HEK293T (cell line): Measurements from ENCODE around the gene ZFC3H1.

Experiments used
- CTCF ChIA-PET: fragments of 350-600 bp; formaldehyde crosslinking; extraction: SDS; loops from one replicate; lab custom pipeline; 2021; ENCODE audit warnings: antibody characterized with exemption, inconsistent platforms; lab: Yijun Ruan, JAX
- POLR2A ChIA-PET: fragments of 350-600 bp; formaldehyde crosslinking; extraction: SDS; loops from one replicate; lab custom pipeline; 2020; ENCODE audit warnings: antibody characterized with exemption, inconsistent platforms; lab: Yijun Ruan, JAX
- DNase-seq: peaks from one replicate; pipeline ENCODE4 v3.0.0; 2012; ENCODE audit warnings: mixed read lengths; ENCODE audit errors: extremely low spot score
- ARNT ChIP-seq: fragments of 450-650 bp; IDR thresholded peaks from 2 replicates; pipeline ENCODE4 v1.6.1; 2017; ENCODE audit warnings: mild to moderate bottlenecking
- BHLHE40 ChIP-seq: fragments of 450-650 bp; IDR thresholded peaks from 2 replicates; pipeline ENCODE4 v1.6.1; 2016; ENCODE audit warnings: mild to moderate bottlenecking, moderate library complexity, borderline replicate concordance
- CTBP1 ChIP-seq: fragments of 450-650 bp; IDR thresholded peaks from 2 replicates; pipeline ENCODE4 v1.6.1; 2016; ENCODE audit warnings: borderline replicate concordance
- ELF4 ChIP-seq: fragments of 450-650 bp; IDR thresholded peaks from 2 replicates; pipeline ENCODE4 v1.6.1; 2017; ENCODE audit warnings: antibody characterized with exemption
- FOXA1 ChIP-seq: fragments of 450-650 bp; IDR thresholded peaks from 2 replicates; pipeline ENCODE4 v1.6.1; 2016; ENCODE audit warnings: mild to moderate bottlenecking
- FOXK2 ChIP-seq: fragments of 450-650 bp; IDR thresholded peaks from 2 replicates; pipeline ENCODE4 v1.6.1; 2016; ENCODE audit warnings: mild to moderate bottlenecking
- FOXM1 ChIP-seq: fragments of 450-650 bp; IDR thresholded peaks from 2 replicates; pipeline ENCODE4 v1.6.1; 2017; ENCODE audit warnings: mild to moderate bottlenecking, borderline replicate concordance
- HDGF ChIP-seq: fragments of 450-650 bp; IDR thresholded peaks from 2 replicates; pipeline ENCODE4 v1.6.1; 2017; ENCODE audit warnings: antibody characterized with exemption, borderline replicate concordance
- L3MBTL2 ChIP-seq: fragments of 450-650 bp; conservative IDR thresholded peaks from 2 replicates; pipeline ENCODE4 v1.6.1; 2016; ENCODE audit warnings: mild to moderate bottlenecking
- LEF1 ChIP-seq: fragments of 450-650 bp; IDR thresholded peaks from 2 replicates; pipeline ENCODE4 v1.6.1; 2017; ENCODE audit warnings: mild to moderate bottlenecking, borderline replicate concordance
- NFRKB ChIP-seq: fragments of 450-650 bp; IDR thresholded peaks from 2 replicates; pipeline ENCODE4 v1.6.1; 2016; ENCODE audit warnings: mild to moderate bottlenecking, moderate library complexity
- PKNOX1 ChIP-seq: fragments of 450-650 bp; IDR thresholded peaks from 2 replicates; pipeline ENCODE4 v1.6.1; 2016
- SP1 ChIP-seq: fragments of 450-650 bp; IDR thresholded peaks from 2 replicates; pipeline ENCODE4 v1.6.1; 2017
- SUZ12 ChIP-seq: fragments of 450-650 bp; IDR thresholded peaks from 2 replicates; pipeline ENCODE4 v1.6.1; 2016; ENCODE audit warnings: mild to moderate bottlenecking
- TARDBP ChIP-seq: fragments of 450-650 bp; IDR thresholded peaks from 2 replicates; pipeline ENCODE4 v1.6.1; 2016
- ZNF384 ChIP-seq: fragments of 450-650 bp; IDR thresholded peaks from 2 replicates; pipeline ENCODE4 v1.6.1; 2016

ZFC3H1 gene

DNA sequence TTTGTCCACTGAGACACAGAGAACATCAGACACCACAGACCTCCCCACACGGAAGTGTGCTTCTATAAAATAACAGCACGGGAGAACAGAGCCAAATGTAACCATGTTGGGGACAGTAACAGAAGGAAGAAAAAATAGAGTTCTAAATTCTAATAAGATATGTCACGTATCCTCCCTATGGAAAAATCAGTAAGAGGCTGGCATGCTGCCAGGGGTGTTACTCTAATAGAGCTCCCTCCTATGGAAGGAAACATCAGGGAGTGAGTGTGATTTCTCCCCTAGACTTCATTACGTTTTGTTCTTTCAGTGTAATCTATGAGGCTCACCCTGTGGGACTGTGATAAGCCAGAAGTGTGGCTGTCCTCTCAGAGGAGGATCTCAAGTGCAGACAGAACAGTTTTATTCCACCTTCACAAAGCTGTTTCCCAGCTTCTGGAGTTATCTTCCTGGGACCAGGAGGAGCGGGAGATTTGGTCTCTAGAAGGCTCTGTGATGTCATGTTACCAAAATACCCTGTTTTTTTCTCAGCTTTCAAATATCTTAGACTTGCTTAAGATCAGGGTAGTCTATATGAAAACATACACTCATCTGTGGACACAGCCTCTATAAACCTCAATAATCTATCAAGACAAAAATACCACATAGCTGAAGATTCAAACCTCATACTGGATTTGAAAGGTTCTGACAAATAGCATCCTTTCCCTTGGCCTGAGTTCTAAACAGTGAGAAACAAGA is 69.3 kb downstream of the ZFC3H1 start:
- ChIA-PET POLR2A (no interaction called here), CTCF (interaction anchor here (1.3 to 1.5 kb wide), 2 partner anchors 42 to 43 kb away, joined by 3 to 6 read pairs; no protein-coding TSS in a partner anchor)
- peak; percentile 18 for DNase-seq
- TF ChIP-seq SUZ12 (no peak), HDGF (no peak), SP1 (no peak), LEF1 (no peak), ELF4 (no peak), L3MBTL2 (no peak), ZNF384 (no peak), FOXA1 (no peak), BHLHE40 (no peak), TARDBP (no peak), FOXK2 (no peak), PKNOX1 (no peak), NFRKB (no peak), FOXM1 (no peak), ARNT (no peak), CTBP1 (no peak)

- TF ChIP-seq NFRKB (no peak), LEF1 (no peak), HDGF (no peak), FOXA1 (no peak), CTBP1 (no peak), PKNOX1 (no peak), SUZ12 (no peak), BHLHE40 (no peak), ARNT (no peak), FOXM1 (no peak), FOXK2 (no peak), ELF4 (no peak), ZNF384 (no peak)
- ChIA-PET CTCF (no interaction called here), POLR2A (no interaction called here)
- no peak for DNase-seq
Measured at GRCh38 chr12:71592841-71593240, 70.8 kb downstream of the ZFC3H1 start.

DNA sequence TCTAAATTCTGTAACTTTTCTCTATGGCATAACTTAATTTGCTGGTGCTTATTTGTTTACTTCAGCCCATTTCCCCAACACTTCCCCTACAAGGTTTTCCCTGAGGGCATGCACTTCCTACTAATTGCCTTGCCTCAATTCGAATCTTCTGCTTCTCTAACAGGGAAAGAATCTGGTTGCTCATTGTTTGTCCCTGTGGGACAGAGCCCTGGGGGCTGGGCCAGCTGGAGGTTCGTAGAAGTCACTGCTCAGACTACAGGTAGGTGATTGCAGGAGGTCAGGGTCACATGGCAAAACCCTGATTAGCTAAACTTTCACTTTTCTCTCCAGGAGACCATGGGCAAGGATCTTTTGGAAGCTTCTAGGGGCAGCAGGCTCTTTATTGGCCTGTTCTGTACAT is 72.0 kb downstream of the ZFC3H1 start:
- DNase-seq, result no peak
- TF ChIP-seq NFRKB, result no peak
- TF ChIP-seq FOXA1, result no peak
- no peak for TF ChIP-seq FOXM1
- TF ChIP-seq SP1, result no peak
- TF ChIP-seq ARNT, result no peak
- no peak for TF ChIP-seq CTBP1
- TF ChIP-seq FOXK2, result no peak
- no peak for TF ChIP-seq HDGF
- no peak for TF ChIP-seq ELF4
- TF ChIP-seq PKNOX1, result no peak
- no peak for TF ChIP-seq SUZ12
- TF ChIP-seq L3MBTL2, result no peak
- no peak for TF ChIP-seq LEF1
- no peak for TF ChIP-seq BHLHE40
- POLR2A ChIA-PET, result no interaction called here
- CTCF ChIA-PET, result no interaction called here

DNA sequence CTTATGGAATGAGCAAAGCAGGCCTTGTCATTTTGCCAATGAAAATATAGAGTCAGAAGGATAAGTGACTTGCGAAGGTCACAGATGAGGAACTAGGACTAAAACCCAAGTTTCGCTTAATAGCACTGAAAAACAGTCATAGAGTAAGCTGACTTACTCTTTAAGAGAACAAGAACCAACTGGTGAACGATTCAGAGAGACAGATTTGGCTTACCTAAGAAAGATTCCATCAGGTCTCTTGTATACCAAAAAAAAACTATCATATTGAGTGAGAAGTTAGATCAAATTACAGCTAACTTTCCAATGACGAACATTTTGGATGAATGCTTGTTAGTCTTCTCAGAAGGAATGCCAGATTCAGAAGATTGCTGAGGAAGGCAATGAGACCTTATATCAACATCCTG is 74.2 kb downstream of the ZFC3H1 start:
- TF ChIP-seq CTBP1 (no peak), L3MBTL2 (no peak), FOXM1 (no peak), FOXK2 (no peak), BHLHE40 (no peak), SUZ12 (no peak), ELF4 (no peak)
- DNase-seq, result no peak
- POLR2A ChIA-PET, result no interaction called here
- CTCF ChIA-PET, result no interaction called here

DNA sequence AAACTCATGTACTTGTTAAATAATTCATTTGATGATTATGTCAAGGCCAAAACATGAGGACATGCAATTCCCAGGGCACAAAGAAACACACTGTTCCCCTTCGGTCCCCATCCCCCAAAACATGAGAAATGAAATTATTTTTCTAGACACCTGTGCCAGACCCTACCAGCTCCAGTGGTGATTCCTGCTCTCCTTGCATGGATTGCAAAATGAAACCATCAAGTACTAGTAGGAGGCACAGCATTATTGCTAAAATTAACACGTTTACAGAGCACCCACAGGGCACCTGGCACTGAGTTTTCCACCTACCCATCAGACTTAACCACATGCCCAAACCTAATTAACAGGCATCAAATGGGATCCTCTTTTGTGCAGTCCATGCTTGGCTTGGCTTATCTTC is 76.6 kb downstream of the ZFC3H1 start:
- ChIA-PET CTCF (no interaction called here), POLR2A (no interaction called here)
- TF ChIP-seq PKNOX1, result no peak
- TF ChIP-seq SUZ12, result no peak
- no peak for TF ChIP-seq TARDBP
- no peak for TF ChIP-seq BHLHE40
- TF ChIP-seq ARNT, result no peak

DNA sequence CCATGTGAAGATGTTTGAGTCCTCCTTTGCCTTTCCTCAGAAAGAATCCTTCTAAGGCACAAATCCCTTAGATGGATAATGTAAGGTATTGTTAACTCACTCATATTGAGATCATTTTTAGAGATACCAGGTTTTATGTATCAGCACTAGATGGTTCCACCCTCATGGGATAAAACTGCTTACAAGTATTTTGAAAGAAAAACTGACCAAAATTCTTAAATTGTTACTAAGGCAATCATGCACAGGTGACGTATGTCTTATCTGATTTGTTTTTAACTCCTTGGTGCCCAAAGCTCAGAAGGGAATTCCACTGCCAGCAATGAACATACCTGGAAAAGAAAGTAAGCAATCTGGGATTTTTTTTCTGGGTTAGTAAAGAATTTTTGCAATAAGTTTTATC is 78.4 kb downstream of the ZFC3H1 start:
- ChIA-PET CTCF (no interaction called here), POLR2A (no interaction called here)
- no peak for DNase-seq
- TF ChIP-seq L3MBTL2 (no peak), CTBP1 (no peak), SP1 (no peak), SUZ12 (no peak), FOXA1 (no peak), ARNT (no peak), NFRKB (no peak), TARDBP (no peak), FOXM1 (no peak), LEF1 (no peak), HDGF (no peak), PKNOX1 (no peak), ZNF384 (no peak)

More for the DNA sequence above, 76.6 kb downstream of the ZFC3H1 start:
- DNase-seq, result no peak
